DMS153 treated with DMSO at 0.1 percent for 48 hours (cell line): Measurements from ENCODE around the gene OR2T2.
"Not testable (repeated sequence)": the region's sequence is repeated elsewhere in the genome, so short reads cannot be mapped to it uniquely, and the experiment has no call there.

Experiments used
- DNase-seq: peaks from one replicate; lab custom pipeline; 2025; ENCODE audit not compliant: unreplicated experiment; lab: John Stamatoyannopoulos, UW

OR2T2 gene, protein sequence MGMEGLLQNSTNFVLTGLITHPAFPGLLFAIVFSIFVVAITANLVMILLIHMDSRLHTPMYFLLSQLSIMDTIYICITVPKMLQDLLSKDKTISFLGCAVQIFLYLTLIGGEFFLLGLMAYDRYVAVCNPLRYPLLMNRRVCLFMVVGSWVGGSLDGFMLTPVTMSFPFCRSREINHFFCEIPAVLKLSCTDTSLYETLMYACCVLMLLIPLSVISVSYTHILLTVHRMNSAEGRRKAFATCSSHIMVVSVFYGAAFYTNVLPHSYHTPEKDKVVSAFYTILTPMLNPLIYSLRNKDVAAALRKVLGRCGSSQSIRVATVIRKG

DNA sequence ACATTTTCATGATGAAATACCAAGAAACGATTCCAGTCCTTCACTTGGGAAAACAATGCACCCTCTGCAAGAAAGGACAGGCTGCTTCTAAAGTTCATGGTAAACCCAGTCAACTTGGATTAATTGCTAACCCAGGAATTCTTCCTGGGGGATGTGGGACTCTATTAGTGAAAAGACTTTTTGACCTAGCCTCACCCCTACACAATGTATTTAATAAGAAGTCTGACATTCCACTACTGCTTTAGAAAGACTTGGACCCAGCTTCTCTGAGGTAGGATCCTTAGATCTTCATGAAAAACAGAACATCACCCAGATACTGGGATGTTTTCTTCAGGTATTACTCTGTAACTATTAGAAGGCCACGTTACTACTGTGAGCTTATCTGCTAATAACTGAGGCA is at the start of gene OR2T2:
Gene OR2T2 (plus strand): TSS at position 239 of the 400 bp plus-strand sequence. CDS start 7,161 bp downstream, outside the sequence.
- not testable (repeated sequence) for DNase-seq

DNA sequence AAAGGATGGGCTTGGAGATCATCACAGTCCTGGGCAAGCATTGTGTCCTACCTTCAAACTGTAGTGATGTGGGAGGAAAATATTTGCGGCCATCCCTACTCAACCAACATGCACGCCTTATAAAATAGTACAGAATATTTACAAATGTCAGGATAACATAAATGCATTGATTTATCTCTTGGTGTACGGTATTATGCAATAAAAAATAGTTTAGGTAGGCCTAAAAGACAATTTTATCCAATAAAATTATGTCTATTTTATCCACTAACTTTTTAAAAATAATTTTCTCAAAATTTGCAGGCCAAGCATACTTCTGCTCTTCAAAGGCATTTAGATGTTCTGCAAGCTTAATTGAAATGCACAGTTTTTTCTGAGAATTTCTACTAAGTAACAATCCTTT is 42.7 kb upstream of the OR2T2 start, which contains the start of gene OR2T1:
Gene OR2T1 (plus strand): TSS at position 301 of the 400 bp plus-strand sequence. CDS start 3,100 bp downstream, outside the sequence.
- DNase-seq: no peak

DNA sequence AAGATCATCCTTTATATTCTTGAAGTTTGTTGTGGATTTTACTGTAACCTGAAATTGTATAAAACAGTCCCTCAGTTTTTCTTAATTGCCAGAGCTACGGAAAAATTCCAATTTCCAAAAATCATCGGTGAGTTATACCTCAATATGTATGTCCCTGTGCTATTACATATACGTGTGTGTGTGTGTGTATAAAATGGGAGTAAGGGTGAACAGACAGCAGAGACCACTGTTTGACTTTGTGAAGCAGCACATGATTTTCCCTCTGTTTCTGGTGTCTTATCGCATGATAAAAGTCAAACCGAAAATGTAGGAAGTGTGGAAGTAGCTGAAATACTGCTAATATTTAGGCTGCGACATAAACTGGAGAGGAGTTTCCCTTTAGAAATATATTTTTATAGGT is 41.4 kb upstream of the OR2T2 start:
- DNase-seq: peak; percentile 54

DNA sequence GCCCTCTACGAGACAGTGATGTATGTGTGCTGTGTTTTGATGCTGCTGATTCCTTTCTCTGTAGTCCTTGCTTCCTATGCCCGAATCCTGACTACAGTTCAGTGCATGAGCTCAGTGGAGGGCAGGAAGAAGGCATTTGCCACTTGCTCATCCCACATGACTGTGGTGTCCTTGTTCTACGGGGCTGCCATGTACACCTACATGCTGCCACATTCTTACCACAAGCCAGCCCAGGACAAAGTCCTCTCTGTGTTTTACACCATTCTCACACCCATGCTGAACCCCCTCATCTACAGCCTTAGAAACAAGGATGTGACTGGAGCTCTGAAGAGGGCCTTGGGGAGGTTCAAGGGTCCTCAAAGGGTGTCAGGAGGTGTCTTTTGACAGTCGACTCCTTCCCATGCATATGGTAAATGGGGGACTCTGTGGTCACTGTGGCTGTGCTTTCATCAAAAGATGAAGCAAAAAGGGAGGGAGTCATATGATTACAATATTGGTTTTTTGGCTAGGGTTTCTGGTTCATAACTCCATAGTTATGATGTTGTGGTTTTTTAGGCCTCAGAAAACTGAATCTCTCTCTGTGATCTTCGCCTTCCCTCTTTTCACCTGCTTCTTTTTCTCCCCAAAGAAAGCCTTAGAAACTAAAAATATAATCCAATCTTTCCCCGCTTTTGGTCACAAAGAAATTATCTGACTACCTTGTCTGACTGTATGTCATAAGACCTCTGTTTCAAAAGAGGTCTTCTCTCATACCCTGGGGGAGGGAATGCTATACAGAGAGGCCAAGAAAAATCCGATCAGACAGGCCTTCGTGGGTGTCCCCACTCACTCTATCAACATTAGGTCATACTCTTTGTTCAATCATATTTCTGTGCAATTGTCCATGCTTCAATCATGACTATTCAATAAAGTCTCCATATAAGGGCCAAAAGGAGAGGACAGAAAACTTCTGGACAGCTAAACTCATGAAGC is 38.4 kb upstream of the OR2T2 start:
- DNase-seq: no peak

DNA sequence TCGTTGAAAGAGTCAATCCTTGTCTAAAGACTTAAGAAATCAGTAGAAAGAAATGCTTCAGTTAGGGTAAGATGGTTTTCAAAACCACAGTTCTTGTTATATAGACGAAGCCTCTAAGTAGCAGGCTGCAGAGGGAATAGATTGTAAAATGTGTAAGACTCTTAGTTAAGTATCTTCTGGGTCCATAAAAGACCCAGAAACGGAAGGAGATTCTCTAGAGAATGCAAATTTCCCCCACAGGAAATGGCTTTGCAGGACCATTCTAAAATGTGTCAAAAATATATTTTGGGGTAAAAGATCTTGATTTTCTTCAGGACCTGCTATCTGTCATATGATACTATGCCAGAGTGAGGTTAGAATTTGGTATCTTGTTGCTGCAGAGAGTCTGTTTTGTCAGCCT is 29.2 kb upstream of the OR2T2 start:
- no peak for DNase-seq

DNA sequence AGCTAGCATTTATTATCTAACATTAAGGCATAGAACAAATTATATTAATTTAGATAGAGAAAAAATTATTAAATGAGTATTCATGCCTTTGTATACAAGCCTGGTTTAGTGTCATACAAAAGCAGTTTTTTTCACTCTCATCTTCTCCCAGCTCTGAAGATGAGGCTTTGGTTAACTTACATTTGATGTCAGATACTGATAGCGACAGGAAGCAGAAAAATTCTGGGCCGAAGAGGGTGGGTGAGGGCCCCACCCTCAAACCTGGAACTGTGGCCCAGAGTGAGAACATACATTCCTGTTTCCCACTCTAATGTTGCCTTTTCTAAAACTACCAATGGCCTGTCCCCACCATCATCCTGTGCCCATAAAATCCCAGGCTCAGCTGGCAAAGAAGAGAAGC is 27.6 kb upstream of the OR2T2 start:
- no peak for DNase-seq

DNA sequence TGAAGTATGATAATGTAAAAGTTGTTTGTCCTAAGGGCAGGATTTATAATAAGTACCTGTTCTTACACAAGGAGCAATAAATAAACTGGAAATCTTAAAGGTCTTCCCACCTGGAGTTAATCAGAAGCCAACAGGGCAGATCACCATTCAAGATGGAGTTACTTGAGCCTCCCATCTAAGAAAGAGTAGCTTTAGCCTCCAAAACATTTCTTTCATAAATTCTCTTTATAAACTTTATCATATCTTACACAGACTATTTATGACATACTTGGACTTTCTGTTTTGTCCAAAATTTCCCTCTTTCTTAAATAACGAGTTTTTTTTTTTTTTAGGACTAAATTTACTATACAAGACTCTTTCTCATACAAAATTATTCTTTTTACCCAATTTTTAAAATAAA is 24.1 kb upstream of the OR2T2 start:
- DNase-seq: no peak

DNA sequence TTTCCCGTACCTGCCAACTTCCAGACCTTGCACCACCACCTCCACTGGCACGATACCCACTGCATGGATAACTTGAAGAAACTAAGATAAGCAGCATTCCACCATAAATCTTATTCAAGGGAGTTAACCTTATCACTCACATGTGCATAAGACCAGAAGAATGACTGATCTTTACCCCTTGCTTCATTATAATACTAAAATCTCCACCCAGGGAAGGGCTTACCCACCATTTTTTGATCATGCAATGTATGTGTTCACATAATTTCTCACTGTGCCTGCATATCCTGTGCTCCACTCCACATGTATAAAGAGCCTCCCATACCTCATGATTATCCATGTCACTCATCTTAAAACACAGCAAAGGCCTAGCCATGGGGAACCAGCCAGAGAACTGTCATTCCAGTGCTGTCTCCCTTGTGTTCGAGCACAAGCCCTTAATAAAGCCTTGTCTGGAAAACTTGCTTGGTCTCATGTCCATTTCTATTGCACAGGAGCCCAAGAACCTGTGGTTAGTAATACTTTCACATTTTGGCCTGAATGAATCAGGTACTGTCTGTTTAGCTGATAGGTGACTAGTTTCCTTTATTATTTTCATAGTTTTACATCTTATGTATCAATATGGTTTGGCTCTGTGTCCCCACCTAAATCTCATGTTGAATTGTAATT is 17.8 kb upstream of the OR2T2 start:
- DNase-seq: not testable (repeated sequence)

DNA sequence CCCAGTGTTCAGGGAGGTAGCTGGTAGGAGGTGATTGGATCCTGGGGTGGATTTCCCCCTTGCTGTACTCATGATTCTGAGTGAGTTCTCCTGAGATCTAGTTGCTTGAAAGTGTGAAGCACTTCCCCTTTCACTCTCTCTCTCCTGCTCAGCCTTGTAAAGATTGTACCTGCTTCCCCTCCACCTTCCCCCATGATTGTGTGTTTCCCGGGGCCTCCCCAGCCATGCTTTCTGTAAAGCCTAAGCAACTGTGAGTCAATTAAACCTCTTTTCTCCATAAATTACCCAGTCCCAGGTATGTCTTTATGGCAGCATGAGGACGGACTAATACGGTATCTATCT is 17.3 kb upstream of the OR2T2 start:
- not testable (repeated sequence) for DNase-seq

DNA sequence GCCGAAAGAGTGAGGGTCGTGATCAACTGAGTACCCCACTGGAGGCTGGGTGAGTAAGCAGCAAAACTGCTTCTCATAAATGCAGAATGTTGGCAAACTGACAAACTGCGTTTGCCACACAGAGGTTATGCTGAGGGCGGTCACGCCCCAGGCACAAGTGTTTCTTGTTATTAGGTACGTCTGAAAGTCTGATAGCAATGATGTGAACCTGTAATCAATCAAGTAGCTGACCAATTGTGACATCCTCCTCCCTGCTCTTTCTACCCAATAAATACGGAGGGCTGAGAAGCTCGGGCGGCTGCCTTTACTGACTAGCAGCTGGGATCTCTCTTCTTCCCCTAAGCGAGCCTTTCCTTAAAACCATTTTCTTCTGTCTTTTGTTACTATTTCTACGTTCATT is 13.8 kb upstream of the OR2T2 start:
- not testable (repeated sequence) for DNase-seq

DNA sequence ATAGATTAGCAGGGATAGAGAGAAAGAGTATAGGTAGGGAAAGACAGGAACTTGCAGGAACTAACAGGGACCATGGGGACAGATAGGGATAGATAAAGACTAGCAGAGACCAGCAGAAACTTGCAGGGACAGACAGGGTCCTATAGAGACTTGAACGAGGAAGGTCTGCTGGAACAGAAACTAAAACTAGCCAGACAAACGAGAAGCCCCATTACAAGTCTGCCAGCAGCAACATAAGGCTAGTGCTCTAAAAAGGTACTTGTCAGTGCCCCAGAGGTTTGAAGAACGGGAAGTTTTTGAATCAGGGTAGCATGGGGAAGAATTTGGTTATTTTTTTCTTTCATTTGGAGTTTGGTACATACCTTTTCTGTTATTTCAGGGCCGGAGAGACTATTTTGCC is 13.2 kb upstream of the OR2T2 start:
- not testable (repeated sequence) for DNase-seq

DNA sequence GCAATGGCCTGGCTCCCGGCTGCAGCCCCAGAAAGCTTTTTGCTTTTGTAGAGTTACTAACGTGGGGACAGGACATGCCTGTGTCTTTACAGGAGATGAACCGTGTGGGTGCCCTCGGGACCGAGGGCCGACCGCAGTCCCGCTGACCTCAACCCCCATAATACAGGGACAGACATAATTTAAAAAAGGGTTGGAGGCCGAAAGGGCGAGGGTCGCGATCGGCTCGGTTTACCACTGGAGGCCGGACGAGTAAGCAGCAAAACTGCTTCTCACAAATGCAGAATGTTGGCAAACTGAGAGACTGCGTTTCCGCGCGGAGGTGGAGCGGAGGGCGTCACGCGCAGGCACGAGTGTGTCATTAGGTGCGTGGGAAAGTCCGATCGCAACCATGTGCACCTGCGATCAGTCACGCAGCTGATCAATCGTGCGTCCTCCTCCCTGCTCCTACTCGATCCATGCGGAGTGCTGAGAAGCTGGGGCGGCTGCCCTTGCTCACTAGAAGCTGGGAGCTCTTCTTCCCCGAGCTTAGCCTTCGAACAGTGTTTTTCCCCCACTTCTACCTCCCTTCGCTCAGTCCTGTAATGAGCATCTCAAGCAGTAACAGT is 11.5 kb upstream of the OR2T2 start:
- DNase-seq: not testable (repeated sequence)

DNA sequence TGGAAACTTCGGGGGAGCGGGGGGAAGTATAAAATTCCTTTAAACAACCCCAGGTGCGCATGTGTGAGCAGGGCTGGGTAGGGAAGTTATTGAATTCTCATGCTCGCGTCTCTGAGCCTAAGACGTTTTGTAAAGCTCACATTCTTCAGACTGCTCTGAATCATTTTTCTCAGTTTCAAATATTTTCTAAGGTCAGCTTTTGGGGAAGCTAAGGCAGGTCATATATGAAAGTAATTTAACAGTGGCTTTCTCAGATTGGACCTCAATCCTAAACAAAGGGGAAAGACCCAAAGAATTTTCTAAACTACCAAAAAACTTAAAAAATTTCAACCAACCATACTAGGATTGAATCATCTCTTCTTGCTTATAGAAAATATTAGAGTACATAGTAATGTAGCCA is 10.5 kb upstream of the OR2T2 start:
- DNase-seq: not testable (repeated sequence)

DNA sequence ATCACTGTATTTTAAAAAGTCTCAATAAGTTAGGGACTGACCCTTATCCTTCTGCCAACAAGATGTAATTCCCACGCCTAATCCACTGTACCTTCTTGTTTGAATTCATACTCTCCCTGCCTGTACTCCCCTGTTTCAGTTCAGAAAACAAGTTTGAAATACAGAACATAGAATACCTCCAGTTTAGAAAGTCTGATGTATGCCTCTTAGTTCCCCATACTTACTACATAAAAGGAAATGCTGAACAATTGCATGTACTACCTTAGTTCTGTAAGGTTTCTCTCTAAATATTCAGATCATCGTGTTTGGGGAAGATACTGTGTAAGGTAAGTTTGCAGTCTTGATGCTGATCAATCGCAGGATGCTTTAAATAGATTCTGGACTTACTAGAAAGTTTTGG is 9.1 kb upstream of the OR2T2 start:
- not testable (repeated sequence) for DNase-seq

DNA sequence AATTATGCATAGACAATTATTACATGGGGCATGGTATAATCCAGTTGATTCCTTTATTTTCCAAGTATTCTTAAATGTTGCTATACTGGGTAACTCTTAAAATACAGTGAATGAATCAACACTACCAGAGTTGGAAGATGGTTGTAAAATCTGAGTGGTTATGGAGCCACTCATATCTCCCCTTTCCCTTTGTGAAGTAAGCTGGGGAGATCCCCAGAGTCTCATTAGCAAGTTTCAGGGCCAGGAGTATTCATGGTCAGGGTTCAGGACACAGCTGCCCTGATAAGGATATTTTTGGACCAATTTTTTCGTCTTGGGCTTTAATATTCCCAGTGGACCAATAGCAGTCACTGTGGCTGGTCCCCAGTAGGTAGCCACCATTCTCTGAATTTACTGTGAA is 6.8 kb upstream of the OR2T2 start:
- not testable (repeated sequence) for DNase-seq

DNA sequence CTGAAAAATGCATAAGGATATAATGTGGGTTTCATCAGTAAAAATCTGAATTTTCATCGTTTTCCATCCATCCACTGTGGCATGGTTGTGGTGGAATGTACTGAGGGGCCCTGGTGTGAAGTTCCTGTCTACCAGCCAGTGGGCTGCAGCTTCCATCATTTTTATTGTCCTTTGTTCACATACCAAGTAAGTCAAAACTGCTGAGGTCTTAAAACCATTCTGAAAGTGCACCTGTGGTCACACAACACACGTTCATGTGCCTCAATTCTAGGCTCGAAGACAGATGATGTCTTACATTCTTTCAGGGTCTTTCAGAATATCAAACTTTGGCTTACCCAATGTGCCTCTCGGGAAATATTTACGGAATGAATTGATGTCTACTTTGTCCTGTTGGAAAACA is 6.2 kb upstream of the OR2T2 start:
- not testable (repeated sequence) for DNase-seq

DNA sequence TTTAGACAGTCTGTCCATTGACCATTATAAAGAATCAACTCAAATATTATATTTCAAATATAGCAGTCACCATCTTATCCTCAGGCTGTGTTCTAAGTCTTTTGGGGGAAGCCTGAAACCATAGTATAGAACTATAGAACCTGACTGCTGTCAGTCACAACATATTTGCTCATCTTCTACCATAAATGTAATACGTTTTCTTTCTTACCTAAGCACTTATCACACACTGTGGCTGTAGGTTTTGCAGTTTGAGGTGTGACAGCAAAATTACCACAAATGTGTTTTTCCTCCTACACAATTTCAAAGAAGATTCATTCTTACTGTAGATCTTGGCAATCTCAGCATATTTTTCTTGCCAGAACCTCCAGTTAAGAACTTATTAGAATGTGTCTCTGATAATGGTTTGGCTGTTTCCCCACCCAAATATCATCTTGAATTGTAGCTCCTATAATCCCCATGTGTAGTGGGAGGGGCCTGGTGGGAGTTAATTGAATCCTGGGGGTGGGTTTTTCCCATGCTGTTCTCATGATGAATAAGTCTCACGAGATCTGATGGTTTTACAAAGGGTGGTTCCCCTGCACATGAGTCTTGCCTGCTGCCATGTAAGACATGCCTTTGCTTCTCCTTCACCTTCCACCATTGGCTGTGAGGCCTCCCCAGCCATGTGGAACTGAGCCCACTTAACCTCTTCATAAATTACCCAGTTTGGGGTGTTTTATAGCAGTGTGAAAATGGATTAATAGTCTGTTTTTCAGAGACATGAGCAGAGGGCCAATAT is 2.7 kb upstream of the OR2T2 start:
- not testable (repeated sequence) for DNase-seq

DNA sequence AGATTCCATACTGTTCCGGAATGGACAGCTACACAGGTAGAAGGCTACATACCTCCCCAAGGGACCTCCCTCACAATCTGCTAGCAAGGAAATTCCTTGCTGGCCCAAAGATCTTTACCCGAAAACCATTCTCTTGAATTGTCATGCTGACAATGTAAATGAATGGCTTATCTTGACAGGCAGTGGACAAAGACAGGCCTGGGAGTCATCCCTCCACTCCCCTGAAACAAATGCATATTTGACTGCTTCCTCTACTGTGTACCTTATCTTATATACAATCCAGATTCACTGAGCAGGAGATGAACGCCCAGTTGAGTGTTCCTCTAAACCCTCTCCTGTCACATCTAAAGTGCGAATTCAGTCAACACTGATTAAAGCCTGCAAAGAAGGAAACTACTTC is 834 bp upstream of the OR2T2 start:
- not testable (repeated sequence) for DNase-seq

DNA sequence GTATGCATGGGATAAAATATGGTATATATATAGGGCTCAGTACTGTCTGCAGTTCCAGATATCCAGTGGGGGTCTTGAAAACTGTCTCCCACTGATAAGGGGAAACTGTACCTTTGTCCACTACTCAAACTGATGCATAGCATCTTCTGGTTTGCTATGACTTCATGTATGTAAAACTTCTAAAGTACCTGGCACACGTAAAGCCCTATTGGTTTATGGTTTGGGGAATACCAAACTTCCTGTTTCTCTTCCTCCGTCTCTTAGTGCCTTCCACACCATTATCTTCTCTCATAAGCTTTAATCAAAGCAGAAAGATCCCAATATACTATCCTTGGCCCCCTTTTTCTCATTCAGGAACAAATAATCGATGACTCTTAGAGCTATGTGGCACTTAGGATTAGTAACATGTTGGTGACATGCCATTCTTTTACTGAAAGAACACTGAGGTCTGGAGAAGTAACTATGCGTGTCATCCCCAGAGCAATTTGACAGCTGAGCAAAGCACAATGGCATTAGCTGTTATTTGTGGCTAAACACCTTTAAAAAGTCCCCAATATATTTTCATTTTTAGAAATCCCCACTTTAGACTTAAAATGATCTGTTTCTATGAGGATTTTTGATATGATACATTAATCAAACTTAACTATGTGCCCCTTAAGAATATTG is 3.1 kb downstream of the OR2T2 start:
- not testable (repeated sequence) for DNase-seq
